Measurements from ENCODE around the gene AAMP.

The AAMP gene

GRCh38 chr2:218282173-218282991, 12.4 kb upstream of the AAMP start:
- CTCF ChIA-PET, result interaction anchor here (0.9 to 7.6 kb wide), 4 partner anchors 9 to 114 kb away, joined by 3 to 193 read pairs (median 12); partner anchors contain the start of genes AAMP, CATIP and PNKD
- POLR2A ChIA-PET, result no interaction called here
- no peak for DNase-seq (ENCODE audit: low read depth, low spot score)
- TF ChIP-seq CTCF (IDR thresholded peaks at IDR 0.05; ENCODE audit: insufficient read depth, low read length, missing control alignments), result no peak
- H3K4me3 ChIP-seq (ENCODE audit: low read depth, low read length), result no peak overlapping the region

- TF ChIP-seq CTCF (IDR thresholded peaks at IDR 0.05; ENCODE audit: insufficient read depth, low read length, missing control alignments), result no peak
- DNase-seq (ENCODE audit: low read depth, low spot score), result no peak
- H3K4me3 ChIP-seq (ENCODE audit: low read depth, low read length), result no peak overlapping the region
- CTCF ChIA-PET, result interaction anchor here (0.9 to 7.6 kb wide), 3 partner anchors 8 to 115 kb away, joined by 3 to 193 read pairs (median 16); partner anchors contain the start of genes AAMP, CATIP and PNKD
- POLR2A ChIA-PET, result no interaction called here
Observed at GRCh38 chr2:218281449-218281848, 11.5 kb upstream of the AAMP start.

GRCh38 chr2:218280260-218280870, 10.4 kb upstream of the AAMP start:
- no peak overlapping the region for H3K4me3 ChIP-seq (ENCODE audit: low read depth, low read length)
- DNase-seq (ENCODE audit: low read depth, low spot score), result no peak
- ChIA-PET POLR2A (no interaction called here), CTCF (interaction anchor here (0.6 to 1.1 kb wide), 2 partner anchors 9 to 183 kb away, joined by 3 read pairs; no protein-coding TSS in a partner anchor)
- TF ChIP-seq CTCF (IDR thresholded peaks at IDR 0.05; ENCODE audit: insufficient read depth, low read length, missing control alignments), result no peak

- CTCF ChIA-PET, result interaction anchor here (10.0 kb wide), 1 partner anchor 14 kb away, joined by 118 read pairs; the partner anchor contains the start of gene TMBIM1
- DNase-seq (ENCODE audit: low read depth, low spot score), result no peak
- POLR2A ChIA-PET, result no interaction called here
- H3K4me3 ChIP-seq (ENCODE audit: low read depth, low read length), result no peak overlapping the region
- no peak for TF ChIP-seq CTCF (IDR thresholded peaks at IDR 0.05; ENCODE audit: insufficient read depth, low read length, missing control alignments)
Observed at GRCh38 chr2:218278531-218279360, 8.8 kb upstream of the AAMP start.

GRCh38 chr2:218277921-218278320, 8.0 kb upstream of the AAMP start:
- no peak for TF ChIP-seq CTCF (IDR thresholded peaks at IDR 0.05; ENCODE audit: insufficient read depth, low read length, missing control alignments)

More at GRCh38 chr2:218277921-218278320, 8.0 kb upstream of the AAMP start:
- DNase-seq (ENCODE audit: low read depth, low spot score), result no peak
- POLR2A ChIA-PET, result no interaction called here
- CTCF ChIA-PET, result interaction anchor here (10.0 kb wide), 1 partner anchor 15 kb away, joined by 118 read pairs; the partner anchor contains the start of gene TMBIM1
- H3K4me3 ChIP-seq (ENCODE audit: low read depth, low read length), result no peak overlapping the region

All from AG04449 (cell line).